H9 (cell line): ENCODE data around the gene COL9A2. TPM values are rescaled to one million over a fixed set of nuclear protein-coding genes. Genes with fewer than 3 reads are reported as not detected.

Experiments used
- DNase-seq: peaks from one replicate; pipeline ENCODE4 v3.0.0-alpha.2; 2017
- H2AFZ ChIP-seq: one replicate; pipeline ENCODE4 v1.6.1; 2013; ENCODE audit warnings: mild to moderate bottlenecking, low read length, control low read depth, moderate library complexity
- H2AK5ac ChIP-seq: 2 replicates; pipeline ENCODE4 v1.6.1; 2013; ENCODE audit warnings: low read length, control low read depth, mixed read lengths; ENCODE audit not compliant: insufficient read length
- H2BK120ac ChIP-seq: one replicate; pipeline ENCODE4 v1.6.1; 2013; ENCODE audit warnings: low read depth, mild to moderate bottlenecking, low read length, control low read depth, inconsistent platforms; ENCODE audit not compliant: poor library complexity, severe bottlenecking
- H2BK12ac ChIP-seq: 2 replicates; pipeline ENCODE4 v1.6.1; 2013; ENCODE audit warnings: low read length, control low read depth, mixed read lengths, low read depth; ENCODE audit not compliant: insufficient read length
- H2BK15ac ChIP-seq: 2 replicates; pipeline ENCODE4 v1.6.1; 2013; ENCODE audit warnings: low read depth, low read length, control low read depth
- H2BK20ac ChIP-seq: one replicate; pipeline ENCODE4 v1.6.1; 2013; ENCODE audit warnings: low read depth, mild to moderate bottlenecking, low read length, control low read depth, inconsistent platforms; ENCODE audit not compliant: poor library complexity, severe bottlenecking
- H2BK5ac ChIP-seq: 2 replicates; pipeline ENCODE4 v1.6.1; 2013; ENCODE audit warnings: low read length, control low read depth, mixed read lengths; ENCODE audit not compliant: insufficient read length
- H3K14ac ChIP-seq: 2 replicates; pipeline ENCODE4 v1.6.1; 2013; ENCODE audit warnings: low read length, control low read depth; ENCODE audit not compliant: insufficient read depth
- H3K18ac ChIP-seq: 2 replicates; pipeline ENCODE4 v1.6.1; 2013; ENCODE audit warnings: low read depth, mild to moderate bottlenecking, mixed read lengths, low read length, control low read depth; ENCODE audit not compliant: insufficient read length
- H3K23ac ChIP-seq: 2 replicates; pipeline ENCODE4 v1.6.1; 2013; ENCODE audit warnings: low read length, control low read depth, mixed read lengths, low read depth; ENCODE audit not compliant: insufficient read length
- H3K23me2 ChIP-seq: 2 replicates; pipeline ENCODE4 v1.6.1; 2013; ENCODE audit warnings: low read depth, mild to moderate bottlenecking, mixed read lengths, low read length, control low read depth; ENCODE audit not compliant: insufficient read length, poor library complexity, severe bottlenecking
- H3K27ac ChIP-seq: 2 replicates; pipeline ENCODE4 v1.5.1; 2013; ENCODE audit warnings: low read length, control low read depth, mixed read lengths, low read depth; ENCODE audit not compliant: insufficient read length
- H3K27me3 ChIP-seq: 2 replicates; pipeline ENCODE4 v1.6.1; 2013; ENCODE audit warnings: low read length, control low read depth, inconsistent platforms; ENCODE audit not compliant: insufficient read depth
- H3K4ac ChIP-seq: 2 replicates; pipeline ENCODE4 v1.6.1; 2013; ENCODE audit warnings: low read depth, mild to moderate bottlenecking, control low read depth, inconsistent platforms, low read length, moderate library complexity
- H3K4me1 ChIP-seq: 2 replicates; pipeline ENCODE4 v1.6.1; 2013; ENCODE audit warnings: low read length, control low read depth, inconsistent platforms; ENCODE audit not compliant: insufficient read depth
- H3K4me2 ChIP-seq: 2 replicates; pipeline ENCODE4 v1.6.1; 2013; ENCODE audit warnings: low read length, control low read depth, mixed read lengths; ENCODE audit not compliant: insufficient read length, insufficient read depth
- H3K56ac ChIP-seq: 2 replicates; pipeline ENCODE4 v1.6.1; 2013; ENCODE audit warnings: low read depth, mild to moderate bottlenecking, mixed read lengths, low read length, control low read depth; ENCODE audit not compliant: insufficient read length
- H3K79me1 ChIP-seq: 2 replicates; pipeline ENCODE4 v1.6.1; 2013; ENCODE audit warnings: low read depth, mild to moderate bottlenecking, moderate library complexity, low read length, control low read depth, inconsistent platforms; ENCODE audit not compliant: insufficient read depth, poor library complexity, severe bottlenecking
- H3K79me2 ChIP-seq: 2 replicates; pipeline ENCODE4 v1.6.1; 2013; ENCODE audit warnings: low read length, control low read depth, inconsistent platforms; ENCODE audit not compliant: insufficient read depth
- H3K9ac ChIP-seq: 2 replicates; pipeline ENCODE4 v1.6.1; 2013; ENCODE audit warnings: low read length, control low read depth, mixed read lengths; ENCODE audit not compliant: insufficient read length; ENCODE audit errors: extremely low read depth
- H3K9me3 ChIP-seq: one replicate; pipeline ENCODE4 v1.6.1; 2013; ENCODE audit warnings: low read depth, low read length, inconsistent platforms; ENCODE audit not compliant: control insufficient read depth
- H3T11ph ChIP-seq: one replicate; pipeline ENCODE4 v1.6.1; 2013; ENCODE audit warnings: mild to moderate bottlenecking, low read length, control low read depth, inconsistent platforms
- H4K20me1 ChIP-seq: one replicate; pipeline ENCODE4 v1.6.1; 2013; ENCODE audit not compliant: control insufficient read depth, insufficient read length, insufficient read depth
- H4K5ac ChIP-seq: 2 replicates; pipeline ENCODE4 v1.6.1; 2013; ENCODE audit warnings: low read depth, mild to moderate bottlenecking, mixed read lengths, low read length, control low read depth; ENCODE audit not compliant: insufficient read length
- H4K8ac ChIP-seq: replicated peaks from 2 replicates; pipeline ENCODE4 v1.6.1; 2013; ENCODE audit warnings: low read length, control low read depth, mixed read lengths, low read depth; ENCODE audit not compliant: insufficient read length
- H4K91ac ChIP-seq: 2 replicates; pipeline ENCODE4 v1.6.1; 2013; ENCODE audit warnings: low read depth, mild to moderate bottlenecking, moderate library complexity, mixed read lengths, low read length, control low read depth; ENCODE audit not compliant: insufficient read length
- H3K27ac Mint-ChIP-seq, 3 experiments: 2 replicates in 2 of 3; 3 replicates in 1 of 3; pipeline ENCODE4 v1.8.0; 2020 to 2021; ENCODE audit warnings: mixed read lengths in 3 of 3, mild to moderate bottlenecking in 1 of 3, moderate library complexity in 1 of 3
- H3K27me3 Mint-ChIP-seq: 2 replicates; pipeline ENCODE4 v1.8.0; 2021; ENCODE audit warnings: low read depth, mild to moderate bottlenecking, moderate library complexity, mixed read lengths
- H3K36me3 Mint-ChIP-seq, 3 experiments: 2 replicates in 2 of 3; 3 replicates in 1 of 3; pipeline ENCODE4 v1.8.0; 2020 to 2021; ENCODE audit warnings: low read depth in 3 of 3, mixed read lengths in 3 of 3; ENCODE audit not compliant: insufficient read depth in 1 of 3
- H3K4me1 Mint-ChIP-seq, 2 experiments: 2 replicates each; pipeline ENCODE4 v1.8.0; 2020; ENCODE audit warnings: mixed read lengths in 2 of 2
- H3K4me3 Mint-ChIP-seq, 2 experiments: 2 replicates in 1 of 2; 3 replicates in 1 of 2; pipeline ENCODE4 v1.8.0; 2020 to 2021; ENCODE audit warnings: mild to moderate bottlenecking in 2 of 2, mixed read lengths in 2 of 2, moderate library complexity in 1 of 2
- H3K9me3 Mint-ChIP-seq, 2 experiments: 2 replicates in 1 of 2; 3 replicates in 1 of 2; pipeline ENCODE4 v1.8.0; 2020; ENCODE audit warnings: mild to moderate bottlenecking in 2 of 2, mixed read lengths in 2 of 2, moderate library complexity in 1 of 2
- WGBS: extraction: QIAGEN DNeasy Blood & Tissue Kit; methylation state at CpG from one replicate; pipeline ENCODE4 v1.1.7; 2013; ENCODE audit warnings: missing lambda C conversion rate, low lambda C conversion rate, mixed read lengths; ENCODE audit not compliant: insufficient read length; ENCODE audit errors: extremely low coverage; 5-methylcytosine and 5-hydroxymethylcytosine counted together
- total RNA-seq: library from RNA; stranded (reverse); gene quantifications from 2 replicates; pipeline ENCODE4 v1.2.1, GENCODE V29; 2021
- TF ChIP-seq, protein P1 (sequence below): fragments of 200-600 bp; sonication (generic); conservative IDR thresholded peaks from 3 replicates; pipeline ENCODE4 v1.8.0; 2021; ENCODE audit warnings: antibody characterized with exemption, mild to moderate bottlenecking

Gene COL9A2
- total RNA-seq, 1 experiment from 2014 or later: 4.5 TPM

DNA sequence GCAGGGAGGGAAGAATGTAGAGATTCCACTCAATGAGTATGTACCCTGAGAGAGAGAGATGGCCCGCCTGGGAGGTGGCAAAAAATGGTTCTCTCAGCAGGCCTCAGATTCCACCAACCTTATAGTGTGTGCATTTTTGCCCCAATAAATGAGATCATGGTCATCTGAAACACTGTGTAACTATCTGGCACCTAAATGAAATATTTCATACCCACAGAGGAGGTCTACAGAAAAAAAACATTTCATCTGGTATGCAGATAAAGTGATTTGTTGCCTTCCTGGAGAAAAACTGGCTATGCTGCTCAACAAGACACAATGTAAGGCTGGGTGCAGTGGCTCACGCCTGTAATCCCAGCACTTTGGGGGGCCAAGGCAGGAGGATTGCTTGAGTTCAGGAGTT lies 64.5 kb downstream of the COL9A2 start:
- no peak overlapping the region for H2BK15ac ChIP-seq
- Mint-ChIP-seq H3K27ac (no peak overlapping the region; a peak in 2 of 7 replicates), H3K4me3 (no peak overlapping the region), H3K4me1 (peaks cover 3 to 5% of the 10 kb centered on the region in 2 experiments; a peak in 3 of 4 replicates), H3K36me3 (no peaks in the 10 kb centered on the region), H3K9me3 (no peaks in the 10 kb centered on the region), H3K27me3 (no peaks in the 10 kb centered on the region; the same call in 1 of the 2 replicates)
- WGBS: no CpG with 5 or more reads among the region's 2 CpGs
- no peak overlapping the region for H3T11ph ChIP-seq
- no peak overlapping the region for H3K9ac ChIP-seq
- no peak overlapping the region for H3K27ac ChIP-seq
- H2AFZ ChIP-seq: no peak overlapping the region
- no peaks in the 10 kb centered on the region for H3K79me1 ChIP-seq
- no peak overlapping the region for H3K4me2 ChIP-seq
- no peak for DNase-seq
- no peak overlapping the region for H3K14ac ChIP-seq
- H4K8ac ChIP-seq: no peak overlapping the region
- H3K79me2 ChIP-seq: no peaks in the 10 kb centered on the region
- no peak overlapping the region for H2BK120ac ChIP-seq
- H2BK5ac ChIP-seq: no peak overlapping the region
- H3K27me3 ChIP-seq: no peaks in the 10 kb centered on the region
- H3K56ac ChIP-seq: no peak overlapping the region
- no peak overlapping the region for H4K5ac ChIP-seq
- no peaks in the 10 kb centered on the region for H3K9me3 ChIP-seq
- no peaks in the 10 kb centered on the region for H3K4me1 ChIP-seq
- H2AK5ac ChIP-seq: no peak overlapping the region
- H3K23ac ChIP-seq: no peak overlapping the region
- H4K91ac ChIP-seq: no peak overlapping the region
- no peak overlapping the region for H2BK12ac ChIP-seq
- TF ChIP-seq, protein P1, sequence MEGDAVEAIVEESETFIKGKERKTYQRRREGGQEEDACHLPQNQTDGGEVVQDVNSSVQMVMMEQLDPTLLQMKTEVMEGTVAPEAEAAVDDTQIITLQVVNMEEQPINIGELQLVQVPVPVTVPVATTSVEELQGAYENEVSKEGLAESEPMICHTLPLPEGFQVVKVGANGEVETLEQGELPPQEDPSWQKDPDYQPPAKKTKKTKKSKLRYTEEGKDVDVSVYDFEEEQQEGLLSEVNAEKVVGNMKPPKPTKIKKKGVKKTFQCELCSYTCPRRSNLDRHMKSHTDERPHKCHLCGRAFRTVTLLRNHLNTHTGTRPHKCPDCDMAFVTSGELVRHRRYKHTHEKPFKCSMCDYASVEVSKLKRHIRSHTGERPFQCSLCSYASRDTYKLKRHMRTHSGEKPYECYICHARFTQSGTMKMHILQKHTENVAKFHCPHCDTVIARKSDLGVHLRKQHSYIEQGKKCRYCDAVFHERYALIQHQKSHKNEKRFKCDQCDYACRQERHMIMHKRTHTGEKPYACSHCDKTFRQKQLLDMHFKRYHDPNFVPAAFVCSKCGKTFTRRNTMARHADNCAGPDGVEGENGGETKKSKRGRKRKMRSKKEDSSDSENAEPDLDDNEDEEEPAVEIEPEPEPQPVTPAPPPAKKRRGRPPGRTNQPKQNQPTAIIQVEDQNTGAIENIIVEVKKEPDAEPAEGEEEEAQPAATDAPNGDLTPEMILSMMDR: no peak
- H3K4ac ChIP-seq: no peak overlapping the region
- H3K18ac ChIP-seq: no peak overlapping the region
- no peaks in the 10 kb centered on the region for H4K20me1 ChIP-seq
- H2BK20ac ChIP-seq: no peak overlapping the region
- no peaks in the 10 kb centered on the region for H3K23me2 ChIP-seq
